Activated naive CD4-positive, alpha-beta T cell treated with anti-CD3 and anti-CD28 coated beads, Interleukin-2, amount 10 ng/mL, durations not matched to agents 7 days and 5 days (primary cell): ENCODE measurements around the gene MVD.

ENCODE experiments used
- CTCF ChIA-PET: fragments of 350-600 bp; sonication (Branson Sonifier 250); formaldehyde crosslinking; loops from one replicate; lab custom pipeline; 2021; ENCODE audit warnings: antibody characterized with exemption; lab: Charles Lee
- DNase-seq: peaks from one replicate; pipeline ENCODE4 v3.0.0-alpha.2; 2020
- H3K27ac Mint-ChIP-seq: one replicate; pipeline ENCODE4 v1.8.0; 2021; ENCODE audit warnings: mild to moderate bottlenecking, moderate library complexity, mixed read lengths
- H3K27me3 Mint-ChIP-seq: one replicate; pipeline ENCODE4 v1.8.0; 2021; ENCODE audit warnings: mild to moderate bottlenecking, mixed read lengths
- H3K36me3 Mint-ChIP-seq: one replicate; pipeline ENCODE4 v1.8.0; 2021; ENCODE audit warnings: mixed read lengths
- H3K4me1 Mint-ChIP-seq: one replicate; pipeline ENCODE4 v1.8.0; 2021; ENCODE audit warnings: mixed read lengths
- H3K4me3 Mint-ChIP-seq: one replicate; pipeline ENCODE4 v1.8.0; 2021; ENCODE audit warnings: mild to moderate bottlenecking, moderate library complexity, mixed read lengths
- H3K9me3 Mint-ChIP-seq: one replicate; pipeline ENCODE4 v1.8.0; 2021; ENCODE audit warnings: mixed read lengths

The MVD gene

DNA sequence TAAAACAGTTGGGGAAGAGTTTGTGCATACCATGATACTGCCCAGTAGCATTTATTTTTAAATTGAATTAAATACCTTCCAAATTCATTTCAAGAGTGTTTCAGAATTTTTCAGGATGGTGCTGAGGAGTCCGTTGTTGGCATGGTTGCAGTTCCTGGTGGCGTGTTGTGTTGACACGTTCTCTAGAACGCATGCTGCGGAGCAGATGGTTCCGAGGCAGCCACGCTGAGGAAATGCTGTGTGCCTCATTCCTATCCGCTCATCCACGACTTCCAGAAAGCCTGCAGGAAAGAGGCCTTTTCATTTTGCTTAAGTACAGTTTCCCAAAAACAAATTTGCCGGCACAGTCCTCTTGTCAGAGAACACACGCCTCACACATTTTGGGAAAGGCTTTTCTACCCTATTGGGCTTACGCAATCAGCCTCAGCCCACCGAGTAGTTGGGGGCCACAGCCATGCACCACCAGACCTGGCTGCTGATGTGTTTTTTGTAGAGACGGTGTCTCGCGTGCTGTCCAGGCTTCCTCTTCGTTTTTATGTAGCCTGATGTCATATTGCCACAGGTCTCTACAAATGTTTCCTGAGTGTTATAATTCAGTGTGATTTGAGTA is 56.6 kb downstream of the MVD start:
- no peaks in the 10 kb centered on the region for H3K4me1 Mint-ChIP-seq
- H3K4me3 Mint-ChIP-seq, result no peak overlapping the region
- DNase-seq, result no peak
- H3K36me3 Mint-ChIP-seq, result peaks cover 34% of the 10 kb centered on the region
- no peaks in the 10 kb centered on the region for H3K9me3 Mint-ChIP-seq
- CTCF ChIA-PET, result no interaction called here
- H3K27me3 Mint-ChIP-seq, result no peaks in the 10 kb centered on the region
- H3K27ac Mint-ChIP-seq, result no peak overlapping the region

DNA sequence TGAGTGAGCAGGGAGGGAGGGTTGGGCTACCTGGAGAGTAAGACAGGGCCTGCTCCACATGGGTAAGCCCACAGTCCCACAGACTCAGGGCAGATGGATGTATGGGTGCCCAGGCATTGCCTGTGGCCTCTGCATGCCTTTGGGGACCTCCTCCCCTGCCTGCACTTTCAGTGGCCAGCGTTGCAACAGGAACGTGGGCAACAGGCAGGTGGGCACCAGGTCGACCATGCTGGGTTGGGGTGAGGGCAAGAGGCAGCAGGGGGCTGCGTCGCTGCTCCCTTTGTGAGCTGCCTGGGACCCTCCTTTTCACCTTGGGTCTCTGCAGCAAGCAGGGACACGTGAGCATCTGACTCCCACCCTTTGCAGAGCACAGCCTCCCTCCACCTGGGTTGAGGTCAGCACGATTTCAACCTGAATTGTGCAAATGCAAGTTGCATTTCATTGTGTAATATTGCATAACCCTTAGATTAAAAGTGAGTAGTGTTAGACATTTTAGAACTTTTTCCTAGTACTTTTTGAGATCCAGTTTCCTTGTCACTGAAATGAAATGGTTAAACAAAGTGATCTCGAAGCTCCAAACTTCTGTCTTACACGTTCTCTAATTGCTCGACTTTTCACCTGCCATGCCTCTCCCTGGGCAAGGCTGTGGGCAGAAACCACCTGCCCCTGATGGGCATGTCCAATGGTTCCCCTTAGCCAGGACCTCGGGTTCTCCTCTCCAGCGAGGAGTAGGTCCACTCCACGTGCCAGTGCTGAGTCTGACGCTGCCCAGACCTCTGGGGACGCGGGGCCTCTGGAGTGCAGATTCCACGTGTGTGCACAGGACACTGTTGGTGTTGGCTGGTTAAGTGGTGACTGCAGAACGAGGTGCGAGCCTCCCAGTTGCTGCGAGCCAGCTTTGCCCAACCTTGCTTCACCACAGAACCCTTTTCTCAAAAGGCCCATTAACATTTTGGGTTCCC is 57.4 kb downstream of the MVD start:
- no peaks in the 10 kb centered on the region for H3K9me3 Mint-ChIP-seq
- CTCF ChIA-PET, result no interaction called here
- no peaks in the 10 kb centered on the region for H3K4me1 Mint-ChIP-seq
- H3K36me3 Mint-ChIP-seq, result peaks cover 34% of the 10 kb centered on the region
- no peaks in the 10 kb centered on the region for H3K27me3 Mint-ChIP-seq
- H3K4me3 Mint-ChIP-seq, result no peak overlapping the region
- H3K27ac Mint-ChIP-seq, result no peak overlapping the region
- no peak for DNase-seq

DNA sequence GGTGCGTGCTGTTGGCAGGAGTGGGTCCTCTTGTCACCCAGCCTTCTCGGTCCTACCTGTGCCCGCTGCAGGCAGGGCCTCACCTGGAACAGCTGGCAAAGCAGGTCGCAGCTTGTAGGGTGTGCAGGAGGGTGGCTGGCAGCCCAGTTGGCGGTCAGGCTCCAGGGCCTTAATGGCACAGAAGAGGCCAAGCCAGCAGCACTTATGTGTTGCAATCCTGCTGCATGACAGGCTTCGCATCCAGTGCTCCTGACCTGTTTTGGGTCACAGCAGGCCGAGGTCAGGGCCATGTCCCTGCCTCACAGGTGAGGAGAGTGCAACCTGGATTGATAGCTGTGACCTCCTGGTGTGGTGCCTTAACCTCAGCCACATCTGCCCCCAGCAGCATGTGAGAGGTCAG is 60.8 kb downstream of the MVD start:
- Mint-ChIP-seq H3K27ac (no peak overlapping the region), H3K27me3 (no peaks in the 10 kb centered on the region), H3K9me3 (no peaks in the 10 kb centered on the region), H3K4me3 (no peak overlapping the region), H3K4me1 (no peaks in the 10 kb centered on the region), H3K36me3 (peaks cover 25% of the 10 kb centered on the region)
- CTCF ChIA-PET, result no interaction called here
- DNase-seq, result no peak
